GM21447 (cell line): Measurements from ENCODE around the gene SLC38A10.

Experiments used
- ATAC-seq: cut with Tn5 transposase; IDR thresholded peaks from one replicate; pipeline ENCODE4 v1.9.1; 2021; ENCODE audit not compliant: unreplicated experiment

The SLC38A10 gene

DNA sequence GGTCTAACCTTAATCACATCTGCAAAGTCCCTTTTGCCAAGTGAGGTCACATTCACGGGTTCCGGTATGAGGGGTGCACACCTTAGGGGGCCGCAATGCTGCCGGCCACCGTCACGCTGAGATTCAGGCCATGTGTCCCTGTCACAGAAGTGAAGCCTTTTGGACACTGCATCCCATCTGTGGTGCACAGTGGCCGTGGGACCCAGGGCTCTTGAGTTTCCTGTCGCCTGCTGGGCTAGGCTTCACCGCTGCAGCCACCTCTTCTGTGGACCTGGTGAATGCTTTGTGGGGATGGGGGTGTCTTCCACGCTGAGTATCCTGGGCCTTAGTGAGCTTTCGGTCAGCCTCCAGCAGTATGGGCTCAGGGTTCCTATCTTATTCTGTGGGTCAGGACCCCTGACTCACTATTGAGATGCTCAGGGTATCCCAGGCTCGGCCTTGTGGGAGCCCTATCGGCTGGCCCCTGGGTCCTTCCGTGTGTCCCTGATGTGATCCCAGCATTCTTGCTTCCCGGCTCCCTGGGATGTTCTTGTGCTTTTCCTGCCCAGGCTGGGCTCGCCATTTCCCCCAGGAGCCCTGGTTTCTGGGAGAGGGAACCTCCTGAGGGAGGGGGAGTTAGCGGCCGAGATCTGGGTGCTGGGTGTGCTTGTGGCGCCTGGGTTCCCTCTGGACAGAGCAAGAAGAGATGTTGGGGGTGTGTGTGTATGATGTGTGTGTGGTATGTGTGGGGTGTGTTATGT, 4.9 kb upstream of the SLC38A10 start:
- no peak for ATAC-seq

DNA sequence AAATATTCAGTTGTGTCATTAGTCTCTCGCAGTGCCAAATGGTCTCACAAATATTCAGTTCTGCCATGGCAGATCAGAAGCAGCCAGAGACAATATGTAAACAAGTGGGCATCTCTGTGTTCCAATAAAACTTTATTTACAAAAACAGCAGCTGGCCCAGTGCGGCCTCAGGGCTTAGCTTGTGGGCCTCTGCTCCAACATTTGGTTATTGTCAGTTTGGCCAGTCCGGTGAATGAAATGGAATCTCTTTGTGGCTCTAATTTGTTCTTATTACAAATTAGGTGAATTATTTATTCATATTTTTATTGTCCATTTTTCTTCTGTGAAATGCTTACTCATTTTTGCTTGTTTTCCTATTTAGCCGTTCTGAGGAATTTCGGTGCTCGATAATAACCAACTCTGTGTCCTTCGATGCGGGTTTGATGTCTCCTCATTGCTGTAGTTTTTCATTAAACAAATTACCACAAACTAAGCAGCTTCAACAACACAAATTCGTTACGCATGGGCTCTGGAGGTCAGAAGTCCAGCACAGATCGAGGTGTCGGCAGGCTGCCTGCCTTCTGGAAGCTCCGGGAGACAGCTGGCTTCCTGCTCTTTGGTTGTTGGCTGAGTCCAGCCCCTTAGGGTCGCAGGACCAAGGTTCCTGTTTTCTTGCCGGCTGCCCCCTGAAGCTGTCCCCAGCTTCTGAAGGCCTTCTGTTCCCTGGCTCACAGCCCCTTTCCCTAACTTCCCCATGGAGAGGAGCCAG, 4.1 kb upstream of the SLC38A10 start:
- ATAC-seq: no peak

- ATAC-seq: no peak
These were observed 3.4 kb upstream of the SLC38A10 start for GRCh38 chr17:81298325-81298990.

GRCh38 chr17:81295676-81296381, 722 bp upstream of the SLC38A10 start:
- ATAC-seq: no peak

GRCh38 chr17:81294512-81295030, 536 bp downstream of the SLC38A10 start:
- ATAC-seq: no peak

- no peak for ATAC-seq
These were observed 2.7 kb downstream of the SLC38A10 start for GRCh38 chr17:81292450-81292849.

- ATAC-seq: no peak
These were observed 3.4 kb downstream of the SLC38A10 start for GRCh38 chr17:81291662-81292061.

- ATAC-seq: no peak
These were observed 4.9 kb downstream of the SLC38A10 start for GRCh38 chr17:81290230-81290629.

GRCh38 chr17:81289627-81290026, 5.5 kb downstream of the SLC38A10 start:
- ATAC-seq: no peak

- no peak for ATAC-seq
These were observed 6.4 kb downstream of the SLC38A10 start for GRCh38 chr17:81288715-81289114.

DNA sequence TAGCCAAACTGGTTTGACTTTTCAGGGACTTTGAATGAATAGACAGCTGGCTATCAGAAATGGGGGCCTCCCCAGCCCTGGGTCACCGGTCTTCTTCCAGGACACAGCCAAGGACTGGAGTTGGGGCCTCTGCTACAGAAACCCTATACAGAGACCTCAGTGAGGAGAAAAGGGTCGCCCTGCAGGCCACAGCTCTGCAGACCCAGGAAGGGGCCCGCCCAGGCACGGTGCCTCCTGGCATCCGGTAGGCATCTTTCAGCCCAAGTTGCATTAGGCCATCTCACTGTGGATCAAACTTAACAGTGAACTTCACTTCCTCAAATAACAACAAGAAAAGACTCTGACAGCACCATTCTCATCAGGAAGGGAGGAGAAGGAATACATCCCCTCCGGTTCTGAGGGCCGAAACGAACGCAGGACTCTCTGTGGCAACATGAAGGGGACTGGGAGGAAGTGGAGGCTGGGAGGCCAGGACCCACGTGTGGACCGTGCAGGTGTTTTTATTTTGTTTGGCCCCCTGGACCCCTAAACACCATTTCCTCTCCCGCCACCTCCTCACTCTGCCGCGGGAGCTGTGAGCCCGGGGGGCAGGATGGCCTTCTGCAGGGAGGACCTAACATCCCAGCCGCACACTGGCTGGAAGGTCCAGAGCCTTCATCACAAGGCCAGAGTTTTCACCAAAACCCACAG, 7.2 kb downstream of the SLC38A10 start:
- ATAC-seq: no peak

GRCh38 chr17:81287152-81287551, 8.0 kb downstream of the SLC38A10 start:
- ATAC-seq: no peak

GRCh38 chr17:81286491-81287145, 8.5 kb downstream of the SLC38A10 start:
- no peak for ATAC-seq

- no peak for ATAC-seq
These were observed 9.2 kb downstream of the SLC38A10 start for GRCh38 chr17:81285894-81286293.

DNA sequence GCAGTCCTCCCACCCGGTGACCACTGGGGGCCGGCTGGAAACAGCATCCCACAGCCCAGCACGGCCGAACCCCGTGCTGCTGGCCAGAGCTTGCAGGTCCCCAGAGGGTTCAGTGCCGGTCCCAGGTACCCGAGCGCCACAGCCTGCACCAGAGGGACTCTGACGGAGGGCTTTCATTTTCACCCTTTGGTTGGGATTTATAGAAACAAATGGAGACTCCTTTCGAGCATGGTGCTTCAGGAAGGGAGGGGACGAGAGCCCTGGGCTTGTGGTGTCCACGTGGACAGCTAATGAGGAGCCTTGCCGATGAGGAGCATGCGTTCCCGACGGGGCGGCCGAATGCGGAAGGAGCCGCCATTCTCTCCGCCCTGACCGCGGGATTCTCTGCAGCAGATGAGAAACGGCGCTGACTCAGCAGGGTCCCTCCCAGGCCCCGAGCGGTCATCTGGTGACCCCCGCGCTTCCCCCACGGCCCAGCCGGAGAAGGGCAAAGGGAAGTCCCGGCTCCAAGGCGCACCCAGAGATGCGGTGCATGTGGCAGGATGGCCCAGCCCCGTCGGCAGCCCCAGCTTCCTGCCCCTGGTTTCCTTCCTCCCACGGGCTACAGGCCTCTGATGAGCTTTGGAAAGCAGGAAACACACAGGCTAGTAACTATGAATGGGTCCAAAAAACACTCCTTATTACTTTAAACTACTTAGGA, 9.8 kb downstream of the SLC38A10 start:
- no peak for ATAC-seq

GRCh38 chr17:81282876-81283275, 12.2 kb downstream of the SLC38A10 start:
- ATAC-seq: no peak

DNA sequence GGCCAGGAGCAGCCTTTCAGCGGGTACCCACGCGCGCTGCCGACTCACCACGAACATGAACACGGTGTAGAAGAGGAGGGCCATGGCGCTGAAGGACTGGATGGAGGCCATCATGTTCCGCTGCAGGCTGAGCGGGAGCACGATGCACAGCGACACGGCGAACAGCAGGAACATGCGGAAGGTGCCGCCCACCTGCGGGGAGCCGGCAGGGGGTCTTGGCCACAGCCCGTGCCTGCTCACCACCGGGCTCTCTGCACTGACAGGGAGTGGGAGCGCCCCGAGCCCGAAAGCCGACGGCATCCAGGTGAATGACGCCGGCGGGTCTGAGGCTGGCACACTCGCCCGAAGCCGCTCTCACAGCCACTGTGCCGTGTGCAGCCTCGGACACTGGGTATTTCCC, 13.0 kb downstream of the SLC38A10 start:
- no peak for ATAC-seq

DNA sequence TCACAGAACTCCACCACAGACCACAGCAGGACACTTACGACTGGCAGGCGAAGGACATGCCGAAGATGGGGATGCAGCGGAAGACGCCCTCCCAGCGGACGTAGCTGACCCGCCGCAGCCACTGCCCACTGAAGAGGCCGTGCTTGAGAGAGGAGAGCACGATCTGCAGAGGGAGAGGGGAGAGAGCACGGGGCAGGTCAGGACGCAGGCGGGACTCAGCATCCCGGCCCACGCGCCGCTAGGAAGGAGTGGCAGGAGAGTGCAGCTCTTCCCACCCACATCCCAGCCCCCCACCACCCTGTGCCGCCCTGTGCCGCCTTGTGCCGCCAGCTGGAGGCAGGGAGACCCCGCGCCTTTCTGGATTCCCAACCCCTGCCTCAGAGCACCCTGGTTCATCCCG, 14.5 kb downstream of the SLC38A10 start:
- ATAC-seq: no peak
